ENCODE data around the gene KLK1.
"Not testable (repeated sequence)": the region's sequence is repeated elsewhere in the genome, so short reads cannot be mapped to it uniquely, and the experiment has no call there.

KLK1 gene

DNA sequence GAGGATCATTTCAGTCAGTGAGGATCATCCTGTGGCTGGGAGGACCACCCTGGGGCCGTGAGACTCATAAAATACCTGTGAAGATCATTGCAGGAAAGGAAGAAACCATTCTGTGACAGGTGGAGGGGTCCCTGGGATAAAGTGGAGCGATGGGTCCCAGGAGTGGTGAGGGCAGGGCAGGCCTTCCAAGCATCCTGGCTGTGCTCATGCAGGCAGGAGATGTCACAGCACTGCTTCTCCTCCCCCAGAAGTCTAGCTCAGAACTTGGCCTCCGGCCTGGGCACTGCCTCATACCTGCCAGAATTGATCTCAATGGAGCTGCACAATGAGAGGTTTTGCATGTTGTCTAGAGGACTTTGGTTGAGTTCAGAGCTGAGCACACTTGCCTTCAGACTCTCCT is 11.1 kb downstream of the KLK1 start:
- no peak for DNase-seq

DNA sequence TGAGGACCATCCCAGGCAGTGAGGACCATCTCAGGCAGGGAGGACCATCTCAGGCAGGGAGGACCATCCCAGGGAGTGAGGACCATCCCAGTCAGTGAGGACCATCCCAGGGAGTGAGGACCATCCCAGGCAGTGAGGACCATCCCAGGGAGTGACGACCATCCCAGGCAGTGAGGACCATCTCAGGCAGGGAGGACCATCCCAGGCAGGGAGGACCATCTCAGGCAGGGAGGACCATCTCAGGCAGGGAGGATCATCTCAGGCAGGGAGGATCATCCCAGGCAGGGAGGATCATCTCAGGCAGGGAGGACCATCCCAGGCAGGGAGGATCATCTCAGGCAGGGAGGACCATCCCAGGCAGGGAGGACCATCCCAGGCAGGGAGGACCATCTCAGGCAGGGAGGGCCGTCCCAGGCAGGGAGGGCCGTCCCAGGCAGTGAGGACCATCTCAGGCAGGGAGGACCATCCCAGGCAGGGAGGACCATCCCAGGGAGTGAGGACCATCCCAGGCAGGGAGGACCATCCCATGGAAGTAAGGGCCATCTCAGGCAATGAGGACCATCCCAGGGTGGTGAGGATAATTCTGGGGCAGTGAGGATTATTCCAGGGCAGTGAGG is 11.9 kb downstream of the KLK1 start:
- not testable (repeated sequence) for DNase-seq

DNA sequence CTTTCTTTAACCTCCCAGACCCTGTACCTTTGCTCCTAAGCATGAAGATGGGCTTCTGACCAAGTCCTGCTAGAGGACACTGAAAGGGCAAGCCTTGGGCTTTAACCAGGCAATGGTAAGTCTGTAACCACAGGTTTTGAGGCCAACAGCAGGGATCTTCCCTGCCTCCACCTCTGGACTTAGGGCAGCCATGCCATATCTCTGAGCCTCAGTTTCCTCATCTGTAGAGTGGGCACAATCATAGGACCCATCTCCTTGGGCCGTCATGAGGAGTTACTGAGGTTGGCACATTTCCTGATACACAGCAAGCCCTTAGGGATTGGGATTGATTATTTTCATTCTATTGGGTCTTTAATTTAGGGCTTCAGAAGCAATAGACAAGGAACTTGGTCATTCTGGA is 14.7 kb downstream of the KLK1 start:
- no peak for DNase-seq

DNA sequence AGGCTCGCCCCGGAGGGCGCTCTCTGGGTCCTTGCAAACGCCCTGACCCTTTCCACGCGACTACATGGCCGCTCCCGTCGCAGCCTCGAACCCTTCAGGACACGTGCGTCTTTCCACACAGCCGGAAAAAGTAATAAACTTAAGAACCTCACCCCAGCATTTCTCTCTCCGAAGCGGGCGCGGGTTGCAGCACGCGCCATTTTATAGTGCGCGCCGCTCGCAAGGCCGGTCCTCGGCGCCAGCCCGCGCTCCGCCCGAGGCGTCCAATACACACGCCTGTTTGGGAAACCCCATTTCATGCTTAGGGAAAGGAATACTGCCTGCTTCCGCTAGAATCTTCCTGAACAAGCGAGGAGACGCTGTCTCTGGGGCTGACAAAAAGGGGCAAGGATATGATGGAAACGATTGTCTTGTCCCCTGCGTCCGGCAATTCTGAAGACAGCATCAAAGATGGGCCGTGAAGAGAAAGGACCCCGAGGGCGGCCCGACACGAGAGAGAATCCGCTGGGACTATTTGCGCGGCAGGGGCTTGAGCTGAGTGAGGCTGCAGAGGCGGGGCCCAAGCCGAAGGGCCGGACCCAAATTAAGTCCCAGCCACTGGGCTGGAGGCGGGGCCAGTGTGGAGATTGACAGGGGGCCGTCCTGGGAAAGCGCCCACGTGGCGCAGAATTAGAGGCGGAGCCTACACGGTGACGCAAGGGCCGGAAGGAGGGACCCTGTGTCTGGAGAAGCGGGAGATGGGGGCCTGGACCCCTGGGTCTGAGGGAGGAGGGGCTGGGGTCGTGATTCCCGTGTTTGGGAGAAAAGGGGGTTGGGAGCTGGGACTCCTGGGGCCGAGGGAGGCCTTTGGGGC is 18.9 kb downstream of the KLK1 start:
- peak; percentile 99 for DNase-seq

DNA sequence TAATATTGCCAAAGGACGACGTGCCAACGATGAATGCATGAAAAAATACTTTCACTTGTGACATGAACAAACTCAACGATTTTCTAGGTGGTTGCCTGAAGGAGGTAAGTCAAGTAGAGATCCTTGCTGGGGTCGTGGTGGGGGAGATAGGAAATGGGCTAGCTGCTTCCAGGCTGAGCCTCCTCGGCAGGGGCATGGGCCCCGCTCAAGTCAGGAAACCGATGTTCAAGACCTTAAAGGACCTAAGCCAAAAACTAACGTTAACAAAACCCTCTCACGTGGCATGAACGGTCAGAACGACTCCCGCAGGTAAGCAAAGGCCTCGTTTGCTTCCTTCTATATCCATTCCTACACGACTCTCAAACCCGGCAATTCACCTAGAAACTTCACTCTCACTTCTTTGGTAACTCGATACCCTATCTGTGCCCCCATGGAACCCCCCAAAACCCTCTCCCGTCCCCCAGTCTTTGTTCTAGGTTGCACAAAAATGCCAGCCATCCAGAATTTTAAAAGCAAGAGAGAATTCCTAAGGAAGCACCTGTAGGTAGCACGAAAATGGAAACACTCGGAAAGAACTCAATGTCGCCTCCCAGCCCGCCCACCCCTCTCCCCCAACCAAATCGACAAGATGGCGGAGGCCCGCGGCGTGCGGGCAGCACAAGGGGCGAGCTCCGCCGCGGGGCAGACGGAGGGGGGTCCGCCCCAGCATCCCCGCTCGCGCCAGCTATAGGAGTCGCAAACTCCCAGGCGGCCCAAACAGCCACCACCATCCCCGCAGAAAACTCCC is 19.8 kb downstream of the KLK1 start:
- peak; percentile 12 for DNase-seq

DNA sequence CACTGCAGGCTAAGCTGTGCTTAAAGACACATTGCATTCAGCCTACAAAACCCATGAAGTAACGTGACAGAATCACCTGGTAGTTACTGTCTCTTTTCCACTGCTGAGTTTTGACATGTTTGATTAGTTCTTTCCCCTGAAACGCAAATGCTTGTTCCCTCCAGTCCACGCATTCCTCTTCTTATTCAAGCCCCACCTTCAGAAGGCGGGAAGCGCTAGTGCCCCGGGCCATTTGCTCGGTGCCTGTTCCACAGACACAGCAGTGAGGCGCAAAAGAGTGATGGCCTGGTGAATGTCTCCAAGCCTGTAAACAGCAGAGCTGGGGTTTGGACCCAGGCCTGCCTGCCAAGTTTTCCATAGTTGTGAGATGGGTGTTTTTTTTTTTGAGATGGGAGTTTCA is 22.5 kb downstream of the KLK1 start:
- DNase-seq: no peak

DNA sequence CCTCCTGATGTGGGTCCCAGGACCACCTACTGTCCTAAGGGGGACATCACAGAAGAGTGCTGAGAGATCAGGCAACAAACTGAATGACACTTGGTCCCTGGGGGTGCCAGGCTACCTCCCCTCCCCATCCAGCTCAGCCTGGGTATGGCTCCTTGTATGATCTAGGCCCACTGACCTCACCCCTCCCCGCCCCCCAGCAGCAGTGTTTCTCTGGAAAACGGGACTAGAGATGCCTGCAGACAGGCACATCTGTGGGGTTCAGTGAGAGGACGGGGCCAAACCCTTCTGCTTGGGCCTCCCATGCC is 24.1 kb downstream of the KLK1 start:
- no peak for DNase-seq

DNA sequence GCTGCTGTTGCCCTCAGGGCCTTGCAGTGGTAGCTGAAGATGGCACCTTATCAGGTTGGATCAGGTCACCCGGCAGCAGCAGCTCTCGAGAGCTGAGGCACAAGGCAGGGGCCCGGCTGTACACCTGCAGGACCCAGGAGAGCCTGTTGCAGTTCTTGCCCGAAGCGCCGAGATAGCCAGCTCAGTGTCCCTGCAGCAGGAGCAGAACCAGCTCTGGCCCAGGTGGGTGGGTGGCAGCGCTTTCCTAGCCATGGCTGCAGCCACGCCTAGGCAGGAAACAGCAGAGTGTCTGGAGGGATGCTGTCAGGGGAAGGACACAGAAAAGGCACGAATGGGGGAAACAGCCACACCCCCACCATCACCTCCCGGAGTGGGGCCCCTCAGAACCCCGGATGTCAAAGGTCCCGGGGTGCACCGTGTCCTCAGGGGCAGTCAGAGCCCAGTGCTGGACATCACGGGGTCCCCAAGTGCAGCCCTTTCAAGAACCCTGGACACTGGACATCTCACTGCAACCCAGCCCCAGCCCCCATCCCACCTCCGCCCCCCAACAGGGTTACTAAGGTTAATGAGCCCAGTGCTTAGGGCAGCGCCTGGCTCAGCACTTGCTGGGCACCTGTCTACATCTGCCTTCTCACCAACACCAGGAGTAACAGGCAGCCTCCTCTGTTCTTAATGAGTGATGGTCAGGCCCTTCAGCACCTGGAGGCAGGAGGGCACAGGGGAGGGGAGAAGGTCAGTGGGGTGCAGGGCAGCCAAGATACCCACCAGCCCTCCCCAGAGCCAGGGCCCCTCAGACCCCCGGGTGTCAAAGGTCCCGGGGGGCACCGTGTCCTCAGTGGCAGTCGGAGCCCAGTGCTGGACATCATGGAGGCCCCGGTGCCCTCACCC is 24.7 kb downstream of the KLK1 start:
- no peak for DNase-seq

DNA sequence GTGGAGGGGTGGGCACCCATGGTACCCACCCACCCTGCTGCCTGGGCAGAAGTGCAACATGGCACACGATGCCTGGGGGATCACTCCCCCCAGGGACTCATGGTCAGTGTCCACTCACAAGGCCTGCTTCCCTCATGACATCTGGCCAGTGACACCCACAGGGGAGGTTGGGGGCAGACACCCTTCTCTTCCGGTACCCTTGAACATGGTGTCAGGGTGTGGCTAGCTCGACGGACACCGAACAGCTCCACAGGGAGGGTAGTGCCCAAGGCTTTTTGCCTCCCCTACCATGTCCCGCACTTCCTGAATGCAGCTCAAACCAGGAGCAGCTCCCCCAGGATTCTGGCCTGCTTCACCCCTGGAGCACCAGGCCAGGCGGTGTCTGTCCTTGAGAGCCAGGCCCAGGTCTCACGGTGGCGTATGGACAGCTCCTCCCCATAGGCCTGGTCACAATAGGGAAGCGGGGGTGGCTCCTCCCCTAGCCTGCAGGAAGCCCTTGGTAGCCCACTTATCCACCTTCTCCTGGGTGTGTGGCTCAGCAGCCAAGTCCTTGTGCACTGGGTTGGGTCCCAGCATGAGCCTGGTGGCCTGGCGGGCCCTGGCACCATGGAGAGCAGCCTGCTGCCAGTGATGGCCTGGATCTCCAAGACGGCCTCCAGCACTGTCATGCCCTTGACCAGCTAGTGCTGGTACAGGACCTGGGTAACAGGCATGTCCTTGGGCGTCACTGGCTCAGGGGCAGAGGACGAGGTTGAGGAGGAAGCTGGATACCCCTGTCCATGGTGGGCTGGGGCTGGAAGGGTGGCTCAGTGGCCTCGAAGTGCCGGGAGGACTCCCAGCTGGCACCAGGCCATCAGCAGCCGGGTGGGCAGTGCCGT is 25.6 kb downstream of the KLK1 start:
- DNase-seq: no peak

DNA sequence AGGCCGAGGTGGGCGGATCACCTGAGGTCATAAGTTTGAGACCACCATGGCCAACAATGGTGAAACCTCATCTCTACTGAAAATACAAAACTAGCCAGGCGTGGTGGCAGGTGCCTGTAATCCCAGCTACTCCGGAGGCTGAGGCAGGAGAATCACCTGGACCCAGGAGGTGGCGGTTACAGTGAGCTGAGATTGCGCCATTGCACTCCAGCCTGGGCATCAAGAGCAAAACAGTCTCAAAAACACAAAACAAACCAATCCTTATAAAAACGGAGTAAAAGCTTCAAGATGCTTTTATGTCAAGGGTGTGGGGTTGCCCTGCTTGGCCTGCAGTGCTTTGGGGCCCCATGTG is 26.2 kb downstream of the KLK1 start:
- no peak for DNase-seq

DNA sequence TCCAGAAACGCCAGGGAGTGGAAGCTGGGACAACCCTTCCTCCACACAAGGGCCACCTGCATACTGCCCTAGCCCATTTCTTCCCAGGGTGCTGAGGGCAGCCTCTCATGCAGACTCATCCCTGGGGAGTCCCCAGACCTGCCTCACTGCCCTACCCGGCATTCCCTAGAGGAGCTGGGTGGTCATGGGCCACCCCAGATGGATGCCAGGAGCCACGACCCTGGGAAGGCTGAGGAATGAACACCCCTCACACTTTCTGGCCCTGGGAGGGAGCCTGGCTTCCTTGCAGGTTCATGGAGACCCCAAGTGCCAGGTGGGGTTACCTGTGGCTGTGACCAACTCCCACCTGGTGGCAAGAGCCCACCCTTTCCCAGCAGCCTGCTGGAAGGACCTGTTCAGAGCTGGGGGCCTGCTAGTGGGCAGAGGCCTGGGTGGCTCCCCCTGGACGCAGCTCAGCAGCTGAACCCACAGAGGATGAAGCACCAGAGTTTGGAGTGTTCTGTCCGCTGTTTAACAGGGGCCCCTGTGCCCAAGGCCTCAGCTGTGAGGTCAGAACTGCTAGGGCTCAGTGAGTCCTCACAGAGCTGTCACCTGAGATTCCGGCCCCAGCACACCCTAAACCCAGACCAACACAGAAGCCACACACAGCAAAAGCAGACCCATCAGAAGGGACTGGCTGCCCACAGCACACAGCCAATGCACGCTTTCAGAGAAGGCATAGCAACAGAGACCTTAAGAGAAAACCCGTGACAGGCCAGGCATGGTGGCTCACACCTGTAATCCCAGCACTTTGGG is 26.8 kb downstream of the KLK1 start:
- no peak for DNase-seq

DNA sequence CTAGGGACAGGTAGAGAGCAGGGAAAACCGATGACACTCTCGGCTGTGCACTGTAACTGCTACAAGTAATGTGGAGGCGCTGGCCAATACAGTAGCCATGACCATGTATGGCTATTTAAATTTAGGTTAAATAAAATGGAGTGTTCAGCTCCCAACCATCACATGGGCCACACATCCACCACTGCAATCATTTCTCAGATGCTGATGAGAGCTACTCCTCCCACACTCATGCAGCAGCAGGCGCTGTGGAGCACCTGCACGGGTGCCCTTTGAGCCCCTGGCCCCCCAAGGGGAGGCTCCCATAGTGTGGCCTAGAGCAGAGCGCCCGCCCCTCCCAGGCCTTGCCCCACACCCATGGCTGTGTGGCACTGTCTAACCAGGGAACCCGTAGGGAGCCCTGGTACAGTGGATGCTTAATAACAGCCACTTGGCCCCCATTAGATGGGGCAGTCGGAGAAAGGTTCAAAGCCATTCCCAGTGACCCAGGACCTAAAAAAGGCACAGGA is 27.4 kb downstream of the KLK1 start:
- DNase-seq: no peak

DNA sequence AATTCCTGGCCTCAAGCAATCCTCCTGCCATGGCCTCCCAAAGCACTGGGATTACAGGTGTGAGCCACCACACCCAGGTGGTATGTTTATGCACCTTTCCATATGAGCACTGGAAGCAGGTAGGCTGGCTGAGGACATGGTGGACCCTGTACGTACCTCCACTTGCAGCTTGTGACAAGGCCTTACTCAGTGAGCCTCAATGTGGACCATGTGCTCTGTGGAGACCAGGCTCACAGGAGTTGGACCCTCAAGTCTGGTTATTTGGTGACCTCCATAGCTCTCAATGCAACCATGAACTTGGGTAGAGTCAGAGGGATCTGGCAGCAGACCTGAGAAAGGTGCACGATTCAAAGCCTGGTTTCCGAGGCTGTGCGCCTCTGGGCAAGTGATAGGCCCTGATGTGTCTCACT is 27.9 kb downstream of the KLK1 start:
- no peak for DNase-seq

DNA sequence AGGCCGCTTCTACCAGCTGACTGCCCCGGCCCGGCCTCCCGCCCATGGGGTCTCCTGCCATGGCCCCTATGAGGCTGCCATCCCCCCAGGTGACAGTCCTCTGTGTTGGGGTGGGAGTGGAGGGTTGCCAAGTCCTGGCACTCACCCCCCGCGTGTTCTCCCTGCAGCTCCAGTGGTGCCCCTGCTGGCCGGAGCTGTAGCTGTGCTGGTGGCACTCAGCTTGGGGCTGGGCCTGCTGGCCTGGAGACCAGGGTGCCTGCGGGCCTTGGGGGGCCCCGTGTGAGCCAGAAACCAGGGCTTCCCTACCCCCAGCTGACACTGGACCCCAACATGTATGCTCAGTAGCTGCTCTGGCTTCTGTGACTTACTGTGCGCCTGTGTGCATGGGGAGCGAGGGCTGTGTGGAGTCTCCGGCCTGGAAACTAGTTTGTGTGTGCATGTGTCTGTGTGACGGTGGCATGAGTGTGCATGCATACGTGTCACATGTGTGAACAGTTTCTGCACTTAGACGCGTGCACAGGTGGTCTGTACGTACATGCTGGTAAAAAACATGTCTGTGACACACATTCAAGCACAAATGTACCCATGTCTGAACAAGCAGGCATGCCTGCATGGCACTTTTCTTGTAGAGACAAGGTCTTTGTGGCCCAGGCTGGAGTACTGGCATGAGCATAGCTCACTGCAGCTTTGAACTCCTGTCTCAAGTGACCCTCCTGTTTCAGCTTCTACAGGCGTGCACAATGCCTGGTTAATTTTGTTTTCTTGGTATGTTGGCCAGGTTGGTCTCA is 28.5 kb downstream of the KLK1 start:
- no peak for DNase-seq

DNA sequence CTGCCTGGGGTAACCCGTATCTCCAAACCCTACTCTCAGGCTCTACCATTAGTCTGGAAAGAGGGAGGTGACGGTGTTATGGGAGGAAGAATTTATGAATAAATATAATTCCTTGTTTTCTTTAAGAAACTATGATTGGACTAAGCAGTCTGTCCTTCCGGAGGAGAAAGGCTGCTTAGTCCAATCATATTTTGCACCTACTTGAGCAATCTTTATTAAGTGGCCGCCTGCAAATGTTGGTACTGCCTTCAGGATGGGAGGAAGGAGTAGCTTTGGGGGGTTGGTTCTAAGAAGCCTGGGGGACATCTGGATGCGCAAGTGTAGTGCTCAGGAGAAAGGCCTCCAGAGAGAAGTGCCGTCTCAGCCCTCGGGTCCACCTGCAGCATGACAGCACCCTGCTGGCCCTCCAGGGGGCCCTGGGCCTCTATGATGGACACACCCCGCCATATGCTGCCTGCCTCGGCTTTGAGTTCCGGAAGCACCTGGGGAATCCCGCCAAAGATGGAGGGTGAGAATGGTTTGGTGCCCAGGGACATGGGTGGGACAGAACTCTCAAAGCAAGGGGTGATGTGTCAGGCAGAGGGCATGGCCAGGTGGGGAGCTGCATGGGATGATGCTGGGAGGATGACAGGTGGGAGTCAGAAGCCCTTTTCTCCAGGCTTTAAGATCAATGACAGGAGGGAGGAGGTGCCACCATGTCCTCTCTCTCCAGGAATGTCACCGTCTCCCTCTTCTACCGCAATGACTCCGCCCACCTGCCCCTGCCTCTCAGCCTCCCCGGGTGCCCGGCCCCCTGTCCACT is 29.3 kb downstream of the KLK1 start:
- no peak for DNase-seq

DNA sequence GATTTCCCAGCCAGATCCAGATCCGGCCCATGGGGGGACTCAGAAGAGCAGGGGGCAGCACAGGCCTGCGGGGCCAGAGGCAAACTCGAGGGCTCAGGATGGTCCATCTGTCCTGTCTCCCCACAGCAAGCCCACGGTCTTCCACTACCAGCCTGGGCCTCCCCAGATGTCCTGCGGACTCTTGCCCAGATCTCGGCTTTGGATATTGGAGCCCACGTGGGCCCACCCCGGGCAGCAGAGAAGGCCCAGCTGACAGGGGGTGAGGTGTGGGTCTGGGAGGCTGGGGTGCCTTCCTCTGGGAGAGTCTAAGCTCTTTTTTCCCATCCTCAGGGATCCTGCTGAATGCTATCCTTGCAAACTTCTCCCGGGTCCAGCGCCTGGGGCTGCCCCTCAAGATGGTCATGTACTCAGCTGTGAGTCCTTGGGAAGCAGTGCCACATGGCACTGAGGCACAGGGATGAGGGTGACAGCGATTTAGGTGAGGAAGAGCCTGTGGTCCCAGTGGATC is 30.0 kb downstream of the KLK1 start:
- no peak for DNase-seq

DNA sequence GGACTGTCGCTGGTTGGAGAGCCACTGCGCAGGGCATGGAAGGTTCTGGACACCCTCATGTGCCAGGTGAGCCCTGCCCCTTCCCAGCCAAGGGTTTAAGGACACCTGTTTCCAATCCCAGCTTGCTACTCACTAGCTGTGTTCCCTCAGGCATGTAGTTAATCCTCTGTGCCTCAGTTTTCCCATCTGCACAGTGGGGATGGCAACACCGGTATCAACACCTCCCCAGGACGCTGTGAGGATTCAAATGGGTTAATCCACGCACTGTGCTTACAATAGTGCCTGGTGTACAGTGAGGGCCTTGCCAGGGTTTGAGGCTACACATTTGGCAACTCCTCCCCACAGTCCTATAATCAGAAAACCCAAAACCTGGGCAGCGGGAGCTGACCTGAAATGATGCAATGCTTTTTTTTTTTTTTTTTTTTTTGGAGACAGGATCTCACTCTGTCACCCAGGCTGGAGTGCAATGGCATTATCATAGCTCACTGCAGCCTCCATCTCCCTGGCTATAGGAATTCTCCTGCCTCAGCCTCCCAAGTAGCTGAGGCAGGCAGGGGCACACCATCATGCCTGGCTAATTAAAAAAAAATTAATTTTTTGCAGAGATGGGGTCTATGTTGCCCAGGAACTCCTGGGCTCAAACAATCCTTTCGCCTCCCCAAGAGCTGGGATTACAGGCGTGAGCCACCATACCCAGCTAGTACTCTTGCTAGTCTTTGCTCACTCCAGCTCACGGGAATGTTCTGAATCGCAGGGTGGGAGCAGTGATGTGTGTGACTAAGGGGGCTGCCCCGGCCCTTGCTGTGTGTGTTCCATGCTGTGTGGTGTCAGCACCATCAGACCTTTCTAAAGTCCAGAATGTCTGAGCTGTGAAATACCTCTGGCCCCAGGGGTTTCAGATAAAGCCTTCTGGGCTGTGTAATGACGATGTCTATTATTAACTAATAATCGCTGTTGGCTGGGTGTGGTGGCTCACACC is 31.0 kb downstream of the KLK1 start:
- DNase-seq: no peak

Data from suppressor macrophage treated with lipopolysaccharide for 4 hours (primary cell).